PC-9 (cell line): ENCODE measurements around the gene TGM2.

ENCODE experiments used
- EZH2 ChIP-seq: fragments of 200-600 bp; sonication (generic); IDR thresholded peaks from 2 replicates; pipeline ENCODE4 v1.8.0; 2017; ENCODE audit warnings: antibody characterized with exemption, low read depth
- TF ChIP-seq, protein P1 (sequence below): fragments of 200-600 bp; sonication (generic); conservative IDR thresholded peaks from 2 replicates; pipeline ENCODE4 v1.6.1; 2017; ENCODE audit warnings: mixed run types, antibody characterized with exemption, mild to moderate bottlenecking, moderate library complexity

DNA sequence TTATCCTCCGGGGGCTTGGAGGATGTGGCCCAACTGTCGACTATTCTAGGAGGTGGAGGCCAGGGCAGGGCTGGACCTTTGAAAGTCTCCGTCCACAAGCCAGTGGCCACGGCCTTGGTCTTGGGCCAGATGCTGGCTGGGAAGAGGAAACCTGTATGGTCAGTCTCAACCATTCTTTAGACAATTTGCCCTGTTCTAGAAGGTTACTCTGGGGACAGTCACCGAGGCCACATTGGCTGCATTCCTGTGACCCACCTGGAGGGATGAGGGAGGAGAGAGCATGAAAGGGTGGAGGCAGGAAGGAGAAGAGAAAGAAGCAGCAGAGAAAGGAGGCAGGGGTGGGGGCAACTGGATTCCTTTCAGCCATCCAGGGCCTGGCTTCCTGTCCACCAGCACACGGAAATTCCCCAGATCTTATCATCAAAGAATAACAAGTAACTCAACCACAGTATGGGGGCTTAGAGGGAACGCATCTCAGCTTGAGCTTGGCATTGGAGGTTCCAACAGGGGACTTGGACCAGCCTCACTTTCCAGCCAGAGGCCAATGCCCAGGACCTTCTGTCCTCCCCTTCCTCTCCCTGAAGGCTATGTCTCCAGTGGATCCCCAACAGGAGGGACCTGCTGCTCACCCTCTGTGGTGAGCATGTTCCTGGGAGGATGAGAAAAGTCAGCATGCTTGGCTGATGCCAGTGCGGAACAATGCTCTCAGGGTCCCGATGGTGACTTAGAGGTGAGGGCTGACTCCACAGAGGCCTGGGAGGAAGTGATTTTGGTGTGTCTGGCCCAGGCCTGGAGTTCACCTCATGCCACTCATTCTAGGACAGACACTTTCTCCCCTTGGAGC, 30.4 kb downstream of the TGM2 start:
- no peak for TF ChIP-seq EZH2
- TF ChIP-seq, protein P1, sequence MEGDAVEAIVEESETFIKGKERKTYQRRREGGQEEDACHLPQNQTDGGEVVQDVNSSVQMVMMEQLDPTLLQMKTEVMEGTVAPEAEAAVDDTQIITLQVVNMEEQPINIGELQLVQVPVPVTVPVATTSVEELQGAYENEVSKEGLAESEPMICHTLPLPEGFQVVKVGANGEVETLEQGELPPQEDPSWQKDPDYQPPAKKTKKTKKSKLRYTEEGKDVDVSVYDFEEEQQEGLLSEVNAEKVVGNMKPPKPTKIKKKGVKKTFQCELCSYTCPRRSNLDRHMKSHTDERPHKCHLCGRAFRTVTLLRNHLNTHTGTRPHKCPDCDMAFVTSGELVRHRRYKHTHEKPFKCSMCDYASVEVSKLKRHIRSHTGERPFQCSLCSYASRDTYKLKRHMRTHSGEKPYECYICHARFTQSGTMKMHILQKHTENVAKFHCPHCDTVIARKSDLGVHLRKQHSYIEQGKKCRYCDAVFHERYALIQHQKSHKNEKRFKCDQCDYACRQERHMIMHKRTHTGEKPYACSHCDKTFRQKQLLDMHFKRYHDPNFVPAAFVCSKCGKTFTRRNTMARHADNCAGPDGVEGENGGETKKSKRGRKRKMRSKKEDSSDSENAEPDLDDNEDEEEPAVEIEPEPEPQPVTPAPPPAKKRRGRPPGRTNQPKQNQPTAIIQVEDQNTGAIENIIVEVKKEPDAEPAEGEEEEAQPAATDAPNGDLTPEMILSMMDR = no peak
